Esophagus muscularis mucosa (tissue), 4 donors: ENCODE measurements around the gene RAB35. TPM values are rescaled to one million over a fixed set of nuclear protein-coding genes. Genes with fewer than 3 reads are reported as not detected.

Experiments
- DNase-seq: peaks from one replicate; pipeline ENCODE4 v3.0.0-alpha.2; 2017; ENCODE audit errors: extremely low spot score
- H3K27ac ChIP-seq, 4 donors: fragments of 200-600 bp; sonication (generic); replicated peaks in 1 of 4; 1 replicate in 3 of 4; 2 replicates in 1 of 4; pipeline ENCODE4 v1.5.1; 2016 to 2019; ENCODE audit warnings: mild to moderate bottlenecking in 1 of 4
- H3K27me3 ChIP-seq, 4 donors: fragments of 200-600 bp; sonication (generic); one replicate each; pipeline versions ENCODE4 v1.5.1 to v1.6.0; 2016 to 2019
- H3K36me3 ChIP-seq, 4 donors: fragments of 200-600 bp; sonication (generic); one replicate each; pipeline ENCODE4 v1.5.1; 2016 to 2019
- H3K4me1 ChIP-seq, 4 donors: fragments of 200-600 bp; sonication (generic); one replicate each; pipeline ENCODE4 v1.5.1; 2016 to 2019
- H3K4me3 ChIP-seq, 4 donors: fragments of 200-600 bp; sonication (generic); 1 replicate in 2 of 4; 2 replicates in 2 of 4; pipeline ENCODE4 v1.5.1; 2016 to 2019; ENCODE audit warnings: mild to moderate bottlenecking in 4 of 4, moderate library complexity in 1 of 4
- H3K9me3 ChIP-seq, 4 donors: fragments of 200-600 bp; sonication (generic); 1 replicate in 3 of 4; 2 replicates in 1 of 4; pipeline ENCODE4 v1.5.1; 2016 to 2019
- CTCF ChIP-seq, 3 experiments: fragments of 200-600 bp in 2 of 3; fragments of 450-650 bp in 1 of 3; sonication (generic) in 2 of 3; IDR thresholded peaks; one replicate each; pipeline ENCODE4 v1.5.1; 2017 to 2019; ENCODE audit warnings: antibody characterized with exemption in 3 of 3, mild to moderate bottlenecking in 2 of 3, moderate library complexity in 1 of 3
- EP300 ChIP-seq: sonication (generic); formaldehyde crosslinking; IDR thresholded peaks from one replicate; pipeline ENCODE4 v1.6.1; 2017; ENCODE audit warnings: antibody characterized with exemption
- POLR2A ChIP-seq: fragments of 450-650 bp; IDR thresholded peaks from one replicate; pipeline ENCODE4 v1.6.1; 2017; ENCODE audit warnings: antibody characterized with exemption, moderate library complexity, mild to moderate bottlenecking, low read depth
- POLR2AphosphoS5 ChIP-seq, 2 donors: sonication (generic); formaldehyde crosslinking; IDR thresholded peaks; one replicate each; pipeline ENCODE4 v1.6.1; 2017; ENCODE audit warnings: antibody characterized with exemption in 2 of 2
- WGBS: methylation state at CpG from one replicate; pipeline ENCODE4 v1.1.5; 2018; 5-methylcytosine and 5-hydroxymethylcytosine counted together
- intact Hi-C: fragments of 100-400 bp; cut with DNase I; formaldehyde crosslinking; loops from one replicate; pipeline ENCODE4 v1.15.1; 2023
- total RNA-seq, 4 donors: library from RNA; depleted of rRNA; stranded (reverse); fragments of >200 nt; gene quantifications; one replicate each; pipeline versions ENCODE4 v1.1.0 to v1.2.1, GENCODE V29; 2016

Gene RAB35
- total RNA-seq, 4 donors from 2014 or later, result 18.7 to 45.9 (median 38.3) TPM

- Histone ChIP-seq H3K4me1 (no peaks in the 10 kb centered on the region), H3K27ac (no peak overlapping the region), H3K27me3 (peaks cover 0 to 31% (median 0%) of the 10 kb centered on the region in 4 donors), H3K4me3 (no peak overlapping the region), H3K9me3 (no peaks in the 10 kb centered on the region), H3K36me3 (no peaks in the 10 kb centered on the region)
- no peak for TF ChIP-seq EP300
- TF ChIP-seq POLR2AphosphoS5 (IDR thresholded peaks at IDR 0.05), result no peak
- no peak for TF ChIP-seq POLR2A
- no peak for TF ChIP-seq CTCF (IDR thresholded peaks at IDR 0.05)
- intact Hi-C loops, result no loop called here
- no peak for DNase-seq
- 55% methylated on average over 16 of the region's 16 CpGs for WGBS
Measured at GRCh38 chr12:120064054-120064940, 52.3 kb downstream of the RAB35 start.

GRCh38 chr12:120062976-120063579 is 53.5 kb downstream of the RAB35 start:
- Histone ChIP-seq H3K36me3 (no peaks in the 10 kb centered on the region), H3K27ac (no peak overlapping the region), H3K4me3 (no peak overlapping the region), H3K4me1 (no peaks in the 10 kb centered on the region), H3K9me3 (no peaks in the 10 kb centered on the region), H3K27me3 (peaks cover 0 to 32% (median 0%) of the 10 kb centered on the region in 4 donors)
- 84% methylated on average over 3 of the region's 3 CpGs for WGBS
- TF ChIP-seq EP300, result no peak
- no peak for TF ChIP-seq POLR2A
- no peak for TF ChIP-seq CTCF (IDR thresholded peaks at IDR 0.05)
- no peak for TF ChIP-seq POLR2AphosphoS5 (IDR thresholded peaks at IDR 0.05)
- DNase-seq, result no peak
- intact Hi-C loops, result no loop called here

GRCh38 chr12:120061575-120062214 is 54.9 kb downstream of the RAB35 start:
- no peaks in the 10 kb centered on the region for H3K4me1 ChIP-seq
- no peaks in the 10 kb centered on the region for H3K9me3 ChIP-seq
- no peak for TF ChIP-seq CTCF (IDR thresholded peaks at IDR 0.05)
- no peak for TF ChIP-seq POLR2AphosphoS5 (IDR thresholded peaks at IDR 0.05)
- TF ChIP-seq EP300, result no peak
- TF ChIP-seq POLR2A, result no peak
- H3K4me3 ChIP-seq, result no peak overlapping the region
- DNase-seq, result no peak
- H3K27ac ChIP-seq, result no peak overlapping the region
- no peaks in the 10 kb centered on the region for H3K36me3 ChIP-seq
- intact Hi-C loops, result no loop called here
- WGBS, result 84% methylated on average over 10 of the region's 10 CpGs
- peaks cover 0 to 32% (median 0%) of the 10 kb centered on the region in 4 donors for H3K27me3 ChIP-seq

GRCh38 chr12:120060717-120061116 is 55.8 kb downstream of the RAB35 start:
- no peaks in the 10 kb centered on the region for H3K9me3 ChIP-seq
- H3K4me3 ChIP-seq, result no peak overlapping the region
- H3K4me1 ChIP-seq, result no peaks in the 10 kb centered on the region
- no peaks in the 10 kb centered on the region for H3K36me3 ChIP-seq
- WGBS, result 62% methylated on average over 5 of the region's 5 CpGs
- TF ChIP-seq POLR2A, result no peak
- no peak for TF ChIP-seq POLR2AphosphoS5 (IDR thresholded peaks at IDR 0.05)
- no peak for TF ChIP-seq EP300
- TF ChIP-seq CTCF (IDR thresholded peaks at IDR 0.05), result no peak
- peaks cover 0 to 32% (median 0%) of the 10 kb centered on the region in 4 donors for H3K27me3 ChIP-seq
- DNase-seq, result no peak
- intact Hi-C loops, result no loop called here
- H3K27ac ChIP-seq, result no peak overlapping the region
